Measurements from ENCODE around the gene FBXO46. TPM values are rescaled to one million over a fixed set of nuclear protein-coding genes. Genes with fewer than 3 reads are reported as not detected.
A peak's percentile ranks its signal among the peaks of the same experiment; 100 is the strongest.

The FBXO46 gene
- total RNA-seq, 2 donors from 2014 or later, result 21.8 to 26.7 TPM

DNA sequence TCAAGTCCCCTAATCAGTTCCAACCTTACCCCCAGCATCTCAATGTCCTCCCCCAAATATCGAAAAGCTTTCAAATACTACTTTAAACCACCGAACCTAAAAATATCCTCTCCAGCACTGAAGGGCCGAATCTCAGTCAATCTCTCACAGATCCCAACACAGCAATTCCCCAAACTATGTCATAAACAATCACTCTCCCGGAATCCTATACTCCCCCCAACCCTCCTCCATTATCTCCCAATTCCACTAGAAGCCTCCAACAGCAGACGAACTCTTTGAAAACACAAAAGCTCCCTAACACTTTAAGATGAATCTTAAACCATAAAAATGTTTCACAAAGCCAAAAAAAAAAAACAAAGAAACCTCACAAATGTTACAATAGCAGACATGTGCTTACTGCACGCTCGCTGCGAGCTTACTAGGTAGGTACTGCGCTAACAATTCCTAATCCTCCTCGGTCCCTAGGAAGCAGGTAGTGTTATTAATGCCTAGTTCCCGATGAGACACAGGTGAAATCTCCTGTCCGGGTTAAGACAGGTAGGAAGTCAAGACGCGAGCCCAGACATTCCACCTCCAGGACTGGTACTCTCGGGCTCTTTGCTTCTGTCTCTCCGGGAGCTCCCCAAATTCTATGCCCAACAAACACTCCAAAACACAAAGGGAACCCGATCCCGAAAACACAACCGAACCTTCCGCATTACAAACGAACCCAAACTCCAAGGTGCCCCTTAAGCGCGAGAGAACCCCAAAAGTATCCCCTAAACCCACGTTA, 14.2 kb downstream of the FBXO46 start:
- peak; percentile 56 for DNase-seq (ENCODE audit: low spot score)
- TF ChIP-seq POLR2AphosphoS5 (IDR thresholded peaks at IDR 0.05) (peak; percentile 30), POLR2A (IDR thresholded peaks at IDR 0.05) (no peak)
- H3K4me1 ChIP-seq (replicated peaks), result no peaks in the 10 kb centered on the region
- H3K27me3 ChIP-seq (replicated peaks; ENCODE audit: insufficient read depth), result no peaks in the 10 kb centered on the region
- peaks cover 3 to 5% of the 10 kb centered on the region in 2 donors for H3K36me3 ChIP-seq
- WGBS, result 2% methylated on average over 24 of the region's 24 CpGs
- peak overlapping the region; percentile 95 for H3K27ac ChIP-seq
- H3K4me3 ChIP-seq, result peak overlapping the region; percentile 53 to 61
- intact Hi-C loops (cut with DNase I), result loop anchor here (2.0 to 5.0 kb wide), 3 partner anchors 24 to 81 kb away; partner anchors contain the start of genes QPCTL and SIX5
- no peaks in the 10 kb centered on the region for H3K9me3 ChIP-seq

DNA sequence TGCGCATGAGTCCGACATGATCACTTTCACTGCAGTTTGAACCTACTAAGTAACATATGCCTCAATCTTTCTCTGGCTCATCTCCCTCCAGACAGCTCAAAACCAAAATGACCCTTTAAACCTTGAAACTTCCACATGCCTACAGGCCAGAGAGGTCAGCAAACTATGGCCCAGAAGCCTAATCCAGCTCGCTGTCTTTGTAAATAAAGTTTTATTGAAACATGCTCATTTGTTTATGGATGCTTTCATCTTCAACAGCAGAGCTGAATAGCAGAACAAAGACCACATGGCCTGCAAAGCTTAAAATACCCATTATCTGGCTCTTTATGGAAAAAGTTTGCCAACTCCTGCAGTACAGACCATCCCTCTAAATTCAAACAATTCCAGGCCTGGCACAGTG, 15.6 kb downstream of the FBXO46 start:
- H3K27ac ChIP-seq, result no peak overlapping the region
- H3K27me3 ChIP-seq (replicated peaks; ENCODE audit: insufficient read depth), result no peaks in the 10 kb centered on the region
- H3K9me3 ChIP-seq, result no peaks in the 10 kb centered on the region
- WGBS, result 95% methylated on average over 3 of the region's 3 CpGs
- TF ChIP-seq POLR2AphosphoS5 (IDR thresholded peaks at IDR 0.05) (no peak), POLR2A (IDR thresholded peaks at IDR 0.05) (no peak)
- TF ChIP-seq, protein P1, sequence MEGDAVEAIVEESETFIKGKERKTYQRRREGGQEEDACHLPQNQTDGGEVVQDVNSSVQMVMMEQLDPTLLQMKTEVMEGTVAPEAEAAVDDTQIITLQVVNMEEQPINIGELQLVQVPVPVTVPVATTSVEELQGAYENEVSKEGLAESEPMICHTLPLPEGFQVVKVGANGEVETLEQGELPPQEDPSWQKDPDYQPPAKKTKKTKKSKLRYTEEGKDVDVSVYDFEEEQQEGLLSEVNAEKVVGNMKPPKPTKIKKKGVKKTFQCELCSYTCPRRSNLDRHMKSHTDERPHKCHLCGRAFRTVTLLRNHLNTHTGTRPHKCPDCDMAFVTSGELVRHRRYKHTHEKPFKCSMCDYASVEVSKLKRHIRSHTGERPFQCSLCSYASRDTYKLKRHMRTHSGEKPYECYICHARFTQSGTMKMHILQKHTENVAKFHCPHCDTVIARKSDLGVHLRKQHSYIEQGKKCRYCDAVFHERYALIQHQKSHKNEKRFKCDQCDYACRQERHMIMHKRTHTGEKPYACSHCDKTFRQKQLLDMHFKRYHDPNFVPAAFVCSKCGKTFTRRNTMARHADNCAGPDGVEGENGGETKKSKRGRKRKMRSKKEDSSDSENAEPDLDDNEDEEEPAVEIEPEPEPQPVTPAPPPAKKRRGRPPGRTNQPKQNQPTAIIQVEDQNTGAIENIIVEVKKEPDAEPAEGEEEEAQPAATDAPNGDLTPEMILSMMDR (IDR thresholded peaks at IDR 0.05), result no peak
- no peak overlapping the region for H3K4me3 ChIP-seq
- H3K36me3 ChIP-seq, result peaks cover 4 to 5% of the 10 kb centered on the region in 2 donors
- intact Hi-C loops (cut with DNase I), result loop anchor here (5.0 kb wide), 2 partner anchors 52 to 82 kb away; partner anchors contain the start of gene SIX5
- H3K4me1 ChIP-seq (replicated peaks), result no peaks in the 10 kb centered on the region
- no peak for DNase-seq (ENCODE audit: low spot score)

DNA sequence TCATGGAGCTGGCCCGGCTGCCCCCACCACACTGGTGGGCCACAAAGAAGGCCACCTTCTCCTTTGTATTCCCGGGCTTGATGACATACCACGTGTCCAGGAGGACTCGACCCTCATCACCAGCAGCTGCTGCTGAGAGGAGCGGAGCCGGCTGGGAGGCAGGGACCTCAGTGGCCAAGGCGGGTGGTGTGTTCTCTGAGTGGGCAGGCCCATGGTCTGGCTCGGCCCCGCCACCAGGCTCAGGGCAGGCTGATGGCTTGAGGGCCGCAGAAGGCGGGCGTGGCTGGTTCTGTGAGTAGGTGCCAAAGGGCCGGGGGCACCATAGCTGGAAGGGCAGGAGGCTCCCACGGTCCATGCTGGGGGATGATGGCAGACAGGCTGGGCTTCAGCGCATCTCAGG, 17.6 kb downstream of the FBXO46 start:
- H3K27me3 ChIP-seq (replicated peaks; ENCODE audit: insufficient read depth), result no peaks in the 10 kb centered on the region
- WGBS, result 92% methylated on average over 15 of the region's 15 CpGs
- no peak overlapping the region for H3K27ac ChIP-seq
- H3K36me3 ChIP-seq, result peaks cover 4 to 5% of the 10 kb centered on the region in 2 donors
- H3K4me3 ChIP-seq, result no peak overlapping the region
- DNase-seq (ENCODE audit: low spot score), result no peak
- no peak for TF ChIP-seq POLR2AphosphoS5 (IDR thresholded peaks at IDR 0.05)
- TF ChIP-seq, protein P1 (IDR thresholded peaks at IDR 0.05), result no peak
- H3K4me1 ChIP-seq (replicated peaks), result no peaks in the 10 kb centered on the region
- H3K9me3 ChIP-seq, result no peaks in the 10 kb centered on the region
- intact Hi-C loops (cut with DNase I), result no loop called here

DNA sequence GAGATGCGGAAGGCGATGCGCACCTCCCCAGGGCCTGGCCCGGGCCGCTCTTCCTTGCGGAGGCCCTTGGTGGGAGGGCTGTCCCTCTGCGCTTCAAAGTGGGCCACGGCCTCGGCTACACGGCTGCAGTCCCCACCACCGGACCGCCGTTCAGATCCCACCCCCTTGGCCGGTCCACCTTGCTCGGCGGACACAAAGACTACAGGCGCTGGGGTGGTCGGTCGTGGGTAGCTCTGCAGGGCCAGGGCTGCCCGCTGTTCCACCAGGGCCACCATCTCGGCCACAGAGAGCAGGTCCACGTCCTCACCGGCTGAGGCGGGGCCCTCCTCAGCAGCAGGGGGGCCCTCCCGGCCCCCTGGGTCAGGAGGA, 18.0 kb downstream of the FBXO46 start:
- H3K4me3 ChIP-seq, result no peak overlapping the region
- WGBS, result 90% methylated on average over 9 of the region's 25 CpGs
- DNase-seq (ENCODE audit: low spot score), result no peak
- no peak for TF ChIP-seq POLR2A (IDR thresholded peaks at IDR 0.05)
- TF ChIP-seq POLR2AphosphoS5 (IDR thresholded peaks at IDR 0.05), result no peak
- TF ChIP-seq, protein P1 (IDR thresholded peaks at IDR 0.05), result no peak
- no peaks in the 10 kb centered on the region for H3K4me1 ChIP-seq (replicated peaks)
- no peak overlapping the region for H3K27ac ChIP-seq
- no peaks in the 10 kb centered on the region for H3K27me3 ChIP-seq (replicated peaks; ENCODE audit: insufficient read depth)
- peaks cover 4 to 5% of the 10 kb centered on the region in 2 donors for H3K36me3 ChIP-seq
- H3K9me3 ChIP-seq, result no peaks in the 10 kb centered on the region
- intact Hi-C loops (cut with DNase I), result no loop called here

DNA sequence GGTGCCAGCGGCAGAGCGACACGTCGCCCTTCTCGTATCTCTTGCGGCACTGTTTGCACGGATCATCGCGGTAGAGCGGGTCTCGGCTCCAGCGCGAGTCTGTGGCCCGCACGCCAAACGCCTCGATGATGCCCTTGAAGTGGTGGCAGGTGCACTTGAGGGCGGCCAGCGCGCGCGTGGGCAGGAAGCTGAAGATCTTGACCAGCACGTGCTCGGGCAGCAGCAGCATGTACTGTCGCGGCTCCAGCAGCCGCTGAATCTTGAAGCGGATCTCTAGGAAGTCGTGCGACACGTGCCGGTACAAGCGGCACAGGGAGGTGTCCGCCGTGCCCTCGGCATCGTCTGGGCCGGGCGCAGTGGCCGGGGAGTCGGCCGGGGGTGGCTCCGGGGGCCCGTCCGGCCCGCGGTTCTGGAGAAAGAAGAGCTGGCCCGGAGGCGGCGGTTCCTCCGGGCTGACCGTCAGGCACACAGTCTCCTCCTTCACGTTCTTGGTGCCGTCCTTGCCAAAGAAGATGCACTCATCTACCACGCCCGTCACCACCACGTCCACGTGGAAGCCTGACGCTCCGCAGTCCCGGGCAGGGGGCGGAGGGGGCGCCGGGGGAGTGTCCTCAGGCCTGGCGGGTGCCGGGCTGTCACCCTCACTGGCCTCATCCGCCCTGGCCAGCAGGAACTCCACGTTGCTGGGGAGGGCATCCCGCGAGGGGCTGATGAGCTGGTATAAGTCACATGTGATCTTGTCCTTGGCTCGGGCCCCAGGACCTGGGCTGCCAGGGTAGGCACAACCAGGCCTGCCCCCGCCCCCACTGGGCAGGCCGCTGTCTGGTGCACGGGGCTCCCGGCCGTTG, 18.6 kb downstream of the FBXO46 start:
- Histone ChIP-seq H3K27ac (no peak overlapping the region), H3K4me1 (replicated peaks) (no peaks in the 10 kb centered on the region), H3K36me3 (peaks cover 4 to 5% of the 10 kb centered on the region in 2 donors), H3K9me3 (no peaks in the 10 kb centered on the region), H3K27me3 (replicated peaks; ENCODE audit: insufficient read depth) (no peaks in the 10 kb centered on the region), H3K4me3 (no peak overlapping the region)
- TF ChIP-seq POLR2AphosphoS5 (IDR thresholded peaks at IDR 0.05), result no peak
- TF ChIP-seq POLR2A (IDR thresholded peaks at IDR 0.05), result no peak
- TF ChIP-seq, protein P1 (IDR thresholded peaks at IDR 0.05), result no peak
- no peak for DNase-seq (ENCODE audit: low spot score)
- intact Hi-C loops (cut with DNase I), result no loop called here
- WGBS, result 93% methylated on average over 46 of the region's 76 CpGs
